Ovary (tissue), 9 donors: ENCODE results near the gene CSNK1E. TPM values are rescaled to one million over a fixed set of nuclear protein-coding genes. Genes with fewer than 3 reads are reported as not detected.

Experiments used
- DNase-seq, 5 donors: peaks; one replicate each; pipeline ENCODE4 v3.0.0-alpha.2; 2019 to 2020
- H3K27ac ChIP-seq, 2 donors: fragments of 200-600 bp; one replicate each; pipeline versions ENCODE4 v1.5.1 to v1.8.0; 2019 to 2022
- H3K27me3 ChIP-seq: fragments of 200-600 bp; one replicate; pipeline ENCODE4 v1.8.0; 2022
- H3K36me3 ChIP-seq: fragments of 200-600 bp; sonication (generic); one replicate; pipeline ENCODE4 v1.5.1; 2019
- H3K4me1 ChIP-seq: one replicate; pipeline ENCODE4 v1.8.1; 2013; ENCODE audit warnings: mild to moderate bottlenecking, moderate library complexity; ENCODE audit not compliant: insufficient read depth
- H3K4me3 ChIP-seq: fragments of 200-600 bp; sonication (generic); one replicate; pipeline ENCODE4 v1.5.1; 2017
- H3K9me3 ChIP-seq, 2 donors: fragments of 200-600 bp in 1 of 2; sonication (generic) in 1 of 2; one replicate each; pipeline versions ENCODE4 v1.5.1 to v1.8.1; 2013 to 2019; ENCODE audit warnings: mild to moderate bottlenecking in 1 of 2, moderate library complexity in 1 of 2
- CTCF ChIP-seq, 3 donors: fragments of 450-650 bp in 2 of 3; fragments of 200-600 bp in 1 of 3; IDR thresholded peaks; one replicate each; pipeline versions ENCODE4 v1.5.1 to v1.8.0; 2016 to 2022; ENCODE audit warnings: antibody characterized with exemption in 3 of 3, mild to moderate bottlenecking in 1 of 3
- EP300 ChIP-seq: sonication (generic); formaldehyde crosslinking; IDR thresholded peaks from one replicate; pipeline ENCODE4 v1.6.1; 2017; ENCODE audit warnings: antibody characterized with exemption
- POLR2A ChIP-seq: fragments of 450-650 bp; IDR thresholded peaks from one replicate; pipeline ENCODE4 v1.6.1; 2017; ENCODE audit warnings: antibody characterized with exemption, mild to moderate bottlenecking, moderate library complexity
- WGBS, 3 donors: extraction: QIAGEN DNeasy Blood & Tissue Kit in 1 of 3; methylation state at CpG; one replicate each; pipeline versions ENCODE4 v1.1.5 to v1.1.7; 2013 to 2017; 5-methylcytosine and 5-hydroxymethylcytosine counted together
- intact Hi-C, 4 donors: fragments of 100-400 bp; cut with DNase I; formaldehyde crosslinking; loops; one replicate each; pipeline versions ENCODE4 v1.11.0 to v1.15.1; 2022 to 2023
- polyA plus RNA-seq, 2 donors: library from polyadenylated mRNA; stranded (reverse); fragments of 200-250 nt in 1 of 2; fragments of 350-450 nt in 1 of 2; fragmentation: Illumina TruSeq in 1 of 2; extraction: RNeasy Lipid Tissue Mini Kit (QIAGEN cat#74804) in 1 of 2; gene quantifications; one replicate each; pipeline ENCODE4 v1.2.3, GENCODE V29; 2013 to 2014
- total RNA-seq, 7 donors: library from RNA; depleted of rRNA in 2 of 7; stranded (reverse); fragments of >200 nt in 2 of 7; fragmentation: NEBNext Ultra II Directional in 3 of 7; extraction: Animal tissue kit (Norgen Biotek cat#: 25700) in 3 of 7; gene quantifications; one replicate each; pipeline versions ENCODE4 v1.1.0 to v1.2.4, GENCODE V29; 2016 to 2023
- donor health status: DM: no; HTN: no; CAD: no; lungs with moderate emphysema.
- donor health status: DM: no; HTN: no; CAD: no.
- donor health status: Bipolar disorder and iron deficiency.
- donor health status: DM: yes; HTN: yes; CAD: no.
- donor health status: DM: no; HTN: no; CAD: no.
- donor health status: DM: yes; HTN: yes; CAD: no.

Gene CSNK1E
- total and polyA plus RNA-seq, 9 donors: 61.4 to 161 (median 105) TPM

- no peak for DNase-seq
- TF ChIP-seq POLR2A (no peak), EP300 (no peak), CTCF (IDR thresholded peaks at IDR 0.05) (no peak)
- intact Hi-C loops: loop anchor here in 2 of 4 donors (5.0 to 10.0 kb wide), 3 partner anchors 56 to 94 kb away; partner anchors contain the start of genes CSNK1E (in 1 of the 2) and MAFF (in 1 of the 2)
- WGBS, 3 donors: 34 to 43% (median 34%) methylated on average over 15 of the region's 15 CpGs
- no peaks in the 10 kb centered on the region for H3K36me3 ChIP-seq
- peak overlapping the region; percentile 32 to 76 for H3K27ac ChIP-seq
- no peaks in the 10 kb centered on the region for H3K27me3 ChIP-seq
- no peaks in the 10 kb centered on the region for H3K9me3 ChIP-seq
- H3K4me3 ChIP-seq: no peak overlapping the region
- H3K4me1 ChIP-seq: peaks cover 23% of the 10 kb centered on the region
Observed at GRCh38 chr22:38260761-38261681, 56.2 kb downstream of the CSNK1E start.

- DNase-seq: no peak
- no peak overlapping the region for H3K4me3 ChIP-seq
- TF ChIP-seq EP300 (no peak), CTCF (IDR thresholded peaks at IDR 0.05) (no peak), POLR2A (no peak)
- intact Hi-C loops: loop anchor here in 1 of 4 donors (10.0 kb wide), 1 partner anchor 55 kb away; the partner anchor contains the start of gene MAFF
- peak overlapping the region in 1 of 2 donors; percentile 74 for H3K27ac ChIP-seq
- WGBS, 3 donors: 80 to 87% (median 87%) methylated on average over 8 of the region's 8 CpGs
- H3K4me1 ChIP-seq: peaks cover 21% of the 10 kb centered on the region
- no peaks in the 10 kb centered on the region for H3K9me3 ChIP-seq
- H3K36me3 ChIP-seq: no peaks in the 10 kb centered on the region
- no peaks in the 10 kb centered on the region for H3K27me3 ChIP-seq
Observed at GRCh38 chr22:38259370-38259769, 57.9 kb downstream of the CSNK1E start.

DNA sequence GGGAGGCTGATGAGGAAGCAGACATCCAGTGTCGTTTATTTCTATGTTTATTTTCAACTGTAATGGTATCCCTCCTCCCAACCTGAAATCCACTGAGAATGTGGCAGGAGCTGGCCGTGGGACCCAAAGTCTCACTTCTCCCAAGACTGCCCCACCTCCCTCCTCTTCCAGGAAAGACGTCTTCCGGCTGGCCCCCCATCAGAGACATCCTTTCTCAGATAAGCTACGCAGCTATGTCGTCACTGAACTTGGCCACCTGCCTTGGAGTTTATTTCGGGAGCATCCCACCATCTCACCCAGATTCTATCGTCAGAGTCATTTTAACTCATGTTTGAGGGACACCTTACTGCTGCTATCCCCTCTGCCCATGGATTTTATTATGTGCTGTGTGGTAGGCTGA, 58.3 kb downstream of the CSNK1E start:
- H3K27me3 ChIP-seq: no peaks in the 10 kb centered on the region
- no peaks in the 10 kb centered on the region for H3K36me3 ChIP-seq
- H3K9me3 ChIP-seq: no peaks in the 10 kb centered on the region
- no peak overlapping the region for H3K4me3 ChIP-seq
- peaks cover 21% of the 10 kb centered on the region for H3K4me1 ChIP-seq
- WGBS, 3 donors: 13 to 25% (median 15%) methylated on average over 8 of the region's 8 CpGs
- TF ChIP-seq EP300 (peak; percentile 89), CTCF (IDR thresholded peaks at IDR 0.05) (no peak)
- H3K27ac ChIP-seq: peak overlapping the region; percentile 47 to 74
- peak; percentile 77 to 93 (median 86) for DNase-seq
- intact Hi-C loops: loop anchor here in 1 of 4 donors (10.0 kb wide), 1 partner anchor 54 kb away; the partner anchor contains the start of gene MAFF

- no peaks in the 10 kb centered on the region for H3K36me3 ChIP-seq
- 55 to 65% (median 57%) methylated on average over 4 of the region's 4 CpGs for WGBS, 3 donors
- peak in 4 of 5 donors; percentile 42 to 74 (median 63) for DNase-seq
- no peak overlapping the region for H3K4me3 ChIP-seq
- intact Hi-C loops: loop anchor here in 1 of 4 donors (10.0 kb wide), 1 partner anchor 53 kb away; the partner anchor contains the start of gene MAFF
- no peaks in the 10 kb centered on the region for H3K27me3 ChIP-seq
- no peaks in the 10 kb centered on the region for H3K9me3 ChIP-seq
- TF ChIP-seq EP300 (no peak), POLR2A (no peak), CTCF (IDR thresholded peaks at IDR 0.05) (no peak)
- peaks cover 16% of the 10 kb centered on the region for H3K4me1 ChIP-seq
- H3K27ac ChIP-seq: peak overlapping the region; percentile 31 to 74
Observed at GRCh38 chr22:38257650-38258250, 59.5 kb downstream of the CSNK1E start.
